Ovary (tissue), 3 donors: Measurements from ENCODE around the gene UNC13B.

Experiments
- CTCF ChIP-seq, 3 donors: fragments of 450-650 bp in 2 of 3; fragments of 200-600 bp in 1 of 3; IDR thresholded peaks; one replicate each; pipeline versions ENCODE4 v1.5.1 to v1.8.0; 2016 to 2022; ENCODE audit warnings: antibody characterized with exemption in 3 of 3, mild to moderate bottlenecking in 1 of 3
- EP300 ChIP-seq: sonication (generic); formaldehyde crosslinking; IDR thresholded peaks from one replicate; pipeline ENCODE4 v1.6.1; 2017; ENCODE audit warnings: antibody characterized with exemption
- POLR2A ChIP-seq: fragments of 450-650 bp; IDR thresholded peaks from one replicate; pipeline ENCODE4 v1.6.1; 2017; ENCODE audit warnings: antibody characterized with exemption, mild to moderate bottlenecking, moderate library complexity
- donor health status: DM: no; HTN: no; CAD: no.

GRCh38 chr9:35257986-35258659 lies 96.3 kb downstream of the UNC13B start:
- TF ChIP-seq CTCF (IDR thresholded peaks at IDR 0.05), result no peak
- no peak for TF ChIP-seq EP300
- TF ChIP-seq POLR2A, result no peak
